ENCODE results near the gene FBXL7.

FBXL7 gene

DNA sequence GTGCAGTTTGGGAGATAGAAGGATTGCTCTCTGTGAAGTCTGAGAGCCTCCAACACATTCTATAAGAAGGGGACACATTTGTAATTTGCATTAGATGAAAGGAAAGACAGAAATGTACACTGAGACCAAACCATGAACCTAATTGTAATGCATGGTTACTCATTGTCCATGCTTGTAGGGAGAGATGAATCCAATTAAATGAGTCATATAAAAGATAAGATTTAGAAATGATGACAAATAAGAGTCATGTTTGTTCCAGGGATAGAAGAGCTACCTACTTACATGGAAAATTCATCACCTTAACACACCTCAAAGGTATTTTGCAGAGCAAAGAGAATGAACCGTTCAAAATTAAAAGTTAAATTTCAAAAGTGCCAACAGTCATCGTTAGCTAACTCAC lies 85.1 kb downstream of the FBXL7 start:
- no peak for DNase-seq

DNA sequence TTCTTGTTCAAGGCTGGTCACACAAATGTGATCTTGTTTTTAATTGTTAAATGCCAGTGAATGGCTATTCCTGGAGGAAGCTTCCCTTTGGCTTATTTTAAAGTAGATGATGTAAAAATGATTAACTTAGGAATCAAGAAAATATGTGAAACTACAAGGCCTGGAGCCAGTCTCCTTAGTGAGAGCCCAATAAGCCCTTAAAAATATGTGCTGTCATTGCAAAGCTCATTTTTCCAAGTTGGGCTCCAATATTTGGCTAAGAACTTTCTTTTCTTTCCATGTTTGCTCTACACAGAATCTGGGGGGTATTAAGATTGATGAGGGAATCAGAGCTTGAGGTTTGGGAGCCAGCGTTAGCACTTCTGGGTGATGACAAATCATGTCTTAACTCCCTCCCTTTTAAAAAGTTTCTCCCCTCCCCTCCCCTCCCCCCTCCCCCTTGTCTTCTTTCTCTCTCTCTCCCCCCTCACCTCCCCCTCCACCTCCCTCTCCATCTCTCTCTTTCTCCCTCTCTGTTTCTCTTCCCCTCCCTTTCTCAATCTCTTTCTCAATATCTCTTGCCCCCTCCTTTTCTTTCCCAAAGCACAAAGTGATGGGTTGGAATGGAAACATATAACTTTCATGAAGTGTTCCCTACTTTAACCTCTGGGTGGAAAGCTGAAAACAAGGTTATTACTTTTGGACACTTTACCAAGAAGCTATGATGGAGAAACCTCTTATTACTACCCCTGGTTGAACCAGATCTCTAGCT lies 86.0 kb downstream of the FBXL7 start:
- no peak for DNase-seq

DNA sequence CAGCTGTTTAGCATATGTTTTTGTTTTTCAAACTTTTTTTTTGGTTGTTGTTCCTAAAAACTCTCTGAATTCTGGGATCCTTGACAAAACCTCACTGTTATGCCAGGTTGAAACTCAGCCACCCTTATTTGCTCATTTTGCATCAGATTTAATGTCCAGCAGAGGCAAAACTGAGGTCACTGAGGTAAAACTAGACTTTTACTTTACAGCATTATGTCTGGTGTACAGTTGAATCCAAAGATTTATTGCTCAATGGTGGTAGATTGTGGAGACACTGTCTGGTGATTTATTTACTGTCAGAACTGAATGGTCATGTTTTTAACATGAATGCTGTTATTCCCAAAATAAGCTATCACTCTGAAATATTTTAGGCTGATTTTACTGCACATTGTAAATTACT lies 87.9 kb downstream of the FBXL7 start:
- DNase-seq = no peak

DNA sequence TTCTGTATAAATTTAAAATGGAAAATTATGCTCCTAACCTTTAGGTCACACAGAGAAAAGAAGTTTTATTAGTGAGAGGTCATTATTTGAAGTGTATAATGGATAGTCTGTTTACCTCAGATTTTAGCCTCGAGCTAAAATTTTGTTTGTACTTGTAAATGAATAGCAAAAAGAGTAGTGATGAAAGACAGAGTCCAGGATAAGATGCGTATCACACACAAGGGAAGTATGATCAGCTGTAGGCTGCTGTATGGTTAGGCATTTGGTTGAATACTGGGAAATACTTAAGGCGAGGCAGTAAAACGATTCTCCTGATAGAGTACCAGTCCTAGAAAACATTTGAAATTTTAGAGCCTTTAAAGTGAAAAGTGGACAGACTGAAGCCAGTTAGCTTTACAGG lies 92.7 kb downstream of the FBXL7 start:
- no peak for DNase-seq

DNA sequence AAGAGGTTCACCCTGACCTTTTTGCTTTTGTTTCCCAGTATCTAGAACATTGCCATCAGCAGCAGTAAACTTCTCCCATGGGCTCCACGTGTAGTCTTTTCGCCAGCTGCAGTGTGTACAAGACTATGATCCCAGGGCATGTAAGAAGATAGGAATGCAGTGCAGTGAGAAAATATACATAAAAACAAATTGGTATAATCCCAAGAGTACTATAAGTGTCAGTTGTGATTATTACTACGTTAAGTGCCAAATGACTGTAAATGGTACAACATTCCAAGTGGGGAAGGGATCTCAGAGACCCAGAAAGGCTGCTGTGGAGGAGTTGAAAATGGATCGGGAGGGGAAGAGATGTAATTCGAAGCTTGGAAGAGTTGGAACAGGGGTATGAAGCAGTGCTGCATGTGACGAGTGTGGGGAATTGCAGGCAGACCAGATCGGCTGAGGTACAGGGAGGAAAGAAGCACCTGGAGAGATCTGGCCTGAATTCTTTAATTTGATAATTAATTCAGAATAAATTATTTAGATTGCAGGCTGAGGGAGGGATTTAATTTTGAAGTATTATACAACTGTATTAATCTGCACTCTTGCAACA lies 95.1 kb downstream of the FBXL7 start:
- no peak for DNase-seq

DNA sequence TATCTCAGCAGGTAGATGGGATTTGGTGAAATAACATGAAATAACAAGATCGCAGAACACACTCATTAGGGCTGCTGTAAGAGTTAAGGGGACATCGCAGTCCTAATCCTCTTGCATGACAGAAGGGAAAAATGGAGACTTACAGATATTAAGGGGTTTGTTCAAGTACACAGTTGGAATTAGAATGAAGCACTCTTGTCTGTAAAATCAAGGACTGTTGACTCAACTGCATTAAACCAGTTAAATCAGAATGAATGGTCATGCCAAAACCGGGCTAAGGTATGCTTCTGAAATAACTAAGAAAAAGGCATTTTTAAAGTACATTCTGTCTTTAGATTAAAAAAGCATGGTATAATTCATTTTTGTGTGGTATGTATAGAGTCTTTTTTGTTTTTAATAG lies 95.9 kb downstream of the FBXL7 start:
- no peak for DNase-seq

DNA sequence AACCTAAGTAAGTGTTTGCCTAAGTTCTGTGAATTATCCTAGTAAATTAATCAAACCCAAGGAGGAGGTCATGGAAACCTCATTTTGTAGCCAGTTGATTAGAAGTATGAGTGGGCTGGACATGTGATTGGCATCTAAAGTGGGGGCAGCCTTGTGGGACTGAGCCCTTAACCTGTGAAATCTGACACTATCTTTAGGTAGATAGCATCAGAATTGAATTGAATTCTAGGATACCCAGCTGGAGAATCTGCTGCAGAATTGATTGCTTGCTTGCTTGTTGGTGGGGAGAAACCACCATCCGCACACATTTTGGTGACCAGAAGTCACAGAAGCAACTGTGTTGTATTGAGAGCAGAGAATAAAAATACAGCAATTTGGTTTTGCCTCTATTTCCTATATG lies 97.0 kb downstream of the FBXL7 start:
- DNase-seq = no peak

DNA sequence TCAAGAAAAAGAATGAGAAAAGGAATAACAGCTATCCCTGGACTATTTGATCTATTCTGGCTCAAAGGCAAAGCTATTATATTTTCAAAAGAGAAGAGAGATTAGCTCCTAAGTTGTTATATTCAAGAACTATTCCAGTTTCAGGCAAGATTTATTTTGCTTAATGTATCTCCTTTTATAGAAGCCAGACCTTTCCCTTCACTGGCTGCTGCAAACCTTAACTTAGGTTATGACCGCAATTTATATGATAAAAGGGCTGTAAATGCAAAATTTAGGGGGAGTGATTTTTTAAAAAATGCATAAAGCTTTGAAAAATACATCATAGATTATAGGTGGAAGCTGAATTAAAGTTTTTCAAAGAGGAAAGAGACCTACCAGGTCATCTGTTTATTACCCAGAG lies 97.8 kb downstream of the FBXL7 start:
- no peak for DNase-seq

DNA sequence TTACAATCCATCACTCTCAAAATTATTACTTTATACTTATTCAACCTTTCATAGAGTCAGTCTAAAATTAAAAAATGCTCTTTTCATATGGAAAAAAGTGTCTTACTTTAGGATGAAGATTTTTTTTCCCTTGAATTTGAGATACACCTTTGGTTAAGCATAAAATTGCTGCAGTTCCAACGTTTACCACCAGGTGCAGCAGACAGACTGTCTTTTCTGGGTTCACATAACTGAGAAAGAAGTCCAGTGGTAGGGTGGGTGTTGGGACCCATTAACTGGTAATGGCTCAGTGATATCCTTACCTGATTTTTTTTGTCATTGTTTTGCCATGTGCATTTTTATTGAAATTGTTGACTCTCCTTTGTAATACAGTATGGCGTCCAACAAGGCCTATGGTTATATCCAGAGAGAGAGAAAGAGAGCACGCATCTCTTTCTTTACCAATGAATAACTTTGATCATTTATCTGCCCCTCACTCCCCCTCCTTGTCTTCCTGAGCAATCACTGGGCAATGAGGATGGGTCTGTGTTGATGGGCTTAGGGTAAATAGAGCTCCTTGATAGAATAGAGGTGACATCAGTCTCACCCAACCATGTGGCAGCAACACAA lies 98.4 kb downstream of the FBXL7 start:
- DNase-seq = peak; percentile 21

DNA sequence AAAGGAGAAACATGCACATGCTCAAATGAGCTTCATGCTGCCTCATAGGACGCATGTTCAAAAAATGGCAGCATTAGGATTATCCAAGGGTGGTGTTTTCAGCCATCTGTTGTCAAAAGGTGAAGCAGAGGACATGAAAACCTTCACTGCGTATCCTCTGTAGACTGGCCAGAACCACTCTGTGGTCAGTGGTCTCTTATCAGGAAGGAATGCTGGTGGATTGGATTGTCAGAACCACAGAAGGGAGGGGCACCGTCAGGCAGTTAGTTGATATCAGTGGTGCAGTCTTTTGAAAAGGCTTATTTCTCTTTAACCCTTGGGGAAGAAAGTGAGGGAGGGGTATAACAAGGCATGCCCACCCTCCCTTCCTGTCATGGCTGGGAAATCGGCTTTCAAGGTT lies 100.1 kb downstream of the FBXL7 start:
- no peak for DNase-seq

DNA sequence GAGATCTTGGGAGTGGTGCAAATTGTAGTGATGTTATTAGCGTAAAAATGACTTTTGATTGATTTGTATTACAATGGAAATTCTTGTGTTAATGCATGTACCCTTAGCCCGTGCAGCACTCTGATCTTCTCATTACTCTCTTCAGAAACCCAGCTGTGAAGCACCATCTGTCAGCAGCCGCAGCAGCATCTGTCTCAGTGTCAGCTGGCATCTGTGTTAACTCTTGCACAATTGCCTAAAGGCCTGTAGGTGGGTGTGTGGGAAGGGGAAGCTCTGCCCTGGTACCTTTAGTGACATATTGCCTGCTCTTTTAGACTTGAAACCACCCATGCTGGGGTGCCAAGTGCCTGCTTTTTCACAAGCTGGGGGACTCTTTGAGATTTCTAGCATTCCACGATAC lies 101.3 kb downstream of the FBXL7 start:
- no peak for DNase-seq

DNA sequence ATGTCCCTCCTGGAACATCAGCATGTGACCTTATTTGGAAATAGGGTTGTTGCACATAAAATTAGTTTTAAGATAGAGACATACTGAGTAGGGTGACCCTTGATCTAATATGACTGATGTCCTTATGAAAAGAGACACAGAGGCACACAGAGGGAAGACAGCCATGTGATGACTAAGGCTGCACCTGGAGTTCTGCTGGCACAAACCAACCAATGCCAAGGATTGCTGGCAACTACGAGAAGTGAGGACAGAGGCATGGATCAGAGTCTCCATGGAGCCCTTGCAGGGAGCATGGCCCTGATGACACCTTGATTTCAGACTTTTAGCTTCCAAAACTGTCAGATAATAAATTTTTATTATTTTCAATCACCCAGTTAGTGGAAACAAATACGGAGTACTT lies 101.9 kb downstream of the FBXL7 start:
- no peak for DNase-seq

DNA sequence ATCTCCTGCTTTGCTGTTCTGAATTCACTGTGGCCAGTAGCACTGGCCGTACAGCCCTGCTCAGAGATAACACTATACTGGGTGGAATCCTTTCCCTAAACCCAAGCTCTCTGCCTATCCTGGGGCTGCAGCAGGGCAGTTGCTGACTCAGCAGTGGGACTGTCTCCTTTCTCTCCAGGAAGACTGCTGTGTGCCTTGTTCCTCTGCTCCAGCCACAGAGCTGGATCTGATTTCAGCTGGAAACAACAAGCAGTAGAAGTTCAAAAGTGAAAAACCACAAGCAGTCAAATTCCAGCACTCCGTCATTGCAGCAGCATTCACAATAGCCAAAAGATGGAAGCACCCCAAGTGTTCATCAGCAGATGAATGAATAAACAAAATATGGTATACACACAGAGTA lies 105.0 kb downstream of the FBXL7 start:
- no peak for DNase-seq

DNA sequence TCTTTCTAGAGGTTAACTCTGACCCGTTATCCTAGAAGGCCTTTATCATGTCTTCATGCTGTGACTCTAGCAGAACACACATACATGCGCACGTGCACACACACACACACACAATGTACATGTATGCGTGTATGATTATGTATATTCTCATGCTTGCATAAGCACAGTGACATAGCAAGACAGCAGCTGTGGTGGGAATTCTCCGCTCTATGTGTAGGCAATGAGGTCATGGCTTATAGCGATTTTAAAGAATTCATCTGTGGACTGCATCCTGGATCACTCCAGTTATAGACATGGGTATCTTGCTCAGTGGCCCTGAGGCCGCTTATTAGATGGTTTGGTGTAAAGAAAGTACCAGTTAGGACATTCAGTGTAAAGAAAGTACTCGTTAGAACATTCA lies 106.2 kb downstream of the FBXL7 start:
- no peak for DNase-seq

DNA sequence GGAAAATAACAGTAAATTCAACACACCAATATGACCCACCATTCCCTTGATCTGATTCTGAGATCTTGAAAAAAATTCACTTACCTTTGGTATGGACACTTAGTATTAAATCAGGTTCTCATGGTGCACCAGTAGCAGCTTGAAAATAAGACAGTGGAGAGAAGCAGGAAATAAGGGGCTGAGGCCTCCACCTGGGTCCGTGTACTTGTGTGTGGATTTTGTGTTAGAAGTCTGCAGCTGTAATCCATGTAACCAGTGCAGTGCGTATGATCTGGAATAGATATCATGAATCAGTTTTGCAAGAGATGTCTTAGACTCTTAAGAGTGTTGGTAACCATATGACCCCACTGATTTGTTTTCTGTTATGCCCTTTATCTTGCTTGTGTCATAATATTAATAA lies 107.1 kb downstream of the FBXL7 start:
- no peak for DNase-seq

DNA sequence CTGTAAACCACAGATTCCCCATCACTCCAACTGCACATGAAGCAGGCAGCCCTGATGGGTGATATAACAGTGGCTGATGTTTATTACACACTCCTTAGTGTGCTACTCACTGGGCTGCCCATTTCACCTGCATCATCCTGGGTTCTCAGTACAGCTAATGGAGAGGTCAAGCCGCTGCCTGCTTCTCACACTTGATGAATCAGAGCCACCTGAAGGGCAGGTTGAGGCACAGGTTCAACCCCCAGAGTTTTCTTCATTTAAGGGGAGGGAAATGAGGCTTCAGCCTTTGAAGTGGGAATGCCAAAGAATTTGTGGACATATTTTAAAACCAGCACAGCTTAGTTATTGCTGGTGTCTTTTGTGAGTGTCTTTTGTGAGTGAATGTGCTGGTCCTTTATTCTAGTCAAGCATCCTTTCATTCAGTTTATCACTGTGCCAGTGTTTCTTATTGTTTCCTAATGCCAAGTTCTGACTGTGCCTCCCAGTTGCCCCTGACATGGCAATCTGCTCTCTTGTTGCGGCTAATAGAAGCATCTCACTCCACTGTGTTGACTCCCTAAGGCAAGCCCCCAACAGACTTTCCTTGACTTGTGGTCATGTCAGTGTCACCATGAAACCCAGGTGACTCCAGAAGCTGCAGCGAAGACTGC lies 109.2 kb downstream of the FBXL7 start:
- DNase-seq = no peak

DNA sequence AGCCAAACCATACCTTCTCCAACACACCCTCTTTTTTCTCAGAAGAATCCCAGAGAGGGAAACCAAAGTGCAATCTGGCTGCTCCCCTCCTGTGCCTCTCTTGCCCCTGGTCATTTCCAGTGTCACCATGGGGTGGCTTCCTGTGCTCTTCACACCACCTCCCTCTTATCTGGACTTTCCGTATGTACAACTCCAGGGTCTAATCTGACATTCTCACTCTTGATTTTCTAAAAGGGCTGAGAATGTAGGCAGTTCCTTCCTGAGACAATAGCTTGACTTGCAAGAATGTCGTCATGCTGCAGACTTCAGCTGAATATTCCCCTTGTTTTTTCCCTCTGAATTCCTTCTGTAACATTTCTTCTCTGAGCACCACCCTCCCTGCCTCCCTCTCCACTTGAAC lies 110.2 kb downstream of the FBXL7 start:
- no peak for DNase-seq

DNA sequence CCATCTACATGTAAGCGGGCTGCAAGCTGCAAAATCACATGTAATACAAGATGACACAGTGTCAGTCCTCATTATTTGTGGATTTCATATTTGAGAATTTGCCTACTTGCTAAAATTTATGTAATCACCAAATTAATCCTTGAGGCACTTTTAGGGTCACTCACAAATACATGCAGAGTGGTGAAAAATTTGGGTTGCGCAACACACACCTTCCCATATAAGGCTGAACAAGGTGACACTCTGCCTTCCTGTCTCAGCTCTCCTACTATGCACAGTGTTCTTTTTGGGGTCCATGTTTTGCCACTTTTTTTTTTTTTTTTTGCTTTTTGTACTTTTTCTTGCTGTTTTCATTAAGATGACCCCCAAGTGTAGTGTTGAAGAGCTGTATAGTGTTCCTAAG lies 111.0 kb downstream of the FBXL7 start:
- no peak for DNase-seq

DNA sequence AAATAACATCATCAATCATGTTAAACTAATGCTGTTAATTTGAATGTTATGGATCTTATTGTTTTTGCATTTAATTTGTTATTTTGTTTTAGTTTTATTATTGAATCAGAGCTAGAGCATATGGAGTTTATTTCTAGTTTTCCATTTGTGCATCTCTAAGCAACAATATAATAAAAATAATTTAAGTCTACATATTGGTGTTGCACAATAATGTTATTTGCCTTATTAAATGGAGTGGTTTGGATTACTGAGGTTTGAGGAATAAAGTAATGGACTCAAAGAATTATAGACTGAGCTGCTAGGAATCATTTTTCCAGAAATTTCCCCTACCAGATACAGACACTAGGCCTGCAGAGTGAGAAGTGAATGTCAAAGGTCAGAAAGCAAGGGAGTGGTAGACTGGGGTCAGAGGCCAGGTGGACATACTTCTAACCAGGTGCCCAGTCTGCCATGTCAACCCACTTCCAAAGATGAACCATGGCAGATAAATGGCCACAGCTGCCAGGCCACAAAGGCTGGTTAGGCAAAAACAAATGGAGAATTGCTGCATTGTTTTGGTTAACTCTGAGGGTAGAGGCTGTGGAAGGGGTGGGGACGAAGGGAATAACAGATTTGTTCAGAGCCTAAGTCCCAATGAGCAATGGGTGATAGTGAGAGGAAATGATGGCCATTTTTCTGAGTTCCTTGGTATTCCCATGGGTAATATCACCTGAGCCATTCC lies 113.1 kb downstream of the FBXL7 start:
- DNase-seq = no peak

DNA sequence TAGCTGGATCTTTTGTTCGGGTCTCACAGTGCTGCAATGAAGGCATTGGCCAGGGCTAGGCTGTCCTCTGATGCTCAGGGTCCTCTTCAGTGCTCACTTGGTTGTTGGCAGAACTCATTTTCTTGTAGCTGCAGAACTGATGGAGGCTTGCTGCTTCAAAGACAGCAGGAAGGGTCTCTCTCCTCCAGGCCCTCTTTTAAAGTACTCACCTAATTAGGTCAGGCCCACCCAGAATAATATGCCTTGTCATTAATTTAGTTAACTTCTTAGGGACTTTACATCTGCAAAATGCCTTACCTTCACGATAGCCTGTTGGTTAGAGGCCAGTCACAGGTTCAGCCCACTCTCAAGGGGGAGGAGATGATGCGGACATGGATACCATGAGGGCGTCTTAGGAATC lies 114.7 kb downstream of the FBXL7 start:
- no peak for DNase-seq

DNA sequence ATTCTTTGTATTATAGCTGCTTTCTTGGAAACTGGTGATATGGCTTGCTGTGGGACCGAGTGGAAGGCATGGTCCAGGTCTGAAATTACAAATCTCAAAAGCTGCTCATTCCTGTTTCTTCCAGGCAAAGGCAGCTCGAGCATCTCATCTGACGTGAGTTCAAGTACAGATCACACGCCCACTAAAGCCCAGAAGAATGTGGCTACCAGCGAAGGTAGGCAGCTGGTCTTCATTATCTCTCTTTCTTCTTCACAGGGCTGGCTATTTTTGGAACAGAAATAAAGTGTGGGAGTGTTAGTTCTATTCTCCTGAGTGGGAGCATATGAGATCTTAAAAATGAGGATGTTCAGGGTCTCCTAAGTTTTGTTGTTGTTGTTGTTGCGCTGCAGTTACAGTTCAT lies 115.9 kb downstream of the FBXL7 start:
- DNase-seq = no peak

DNA sequence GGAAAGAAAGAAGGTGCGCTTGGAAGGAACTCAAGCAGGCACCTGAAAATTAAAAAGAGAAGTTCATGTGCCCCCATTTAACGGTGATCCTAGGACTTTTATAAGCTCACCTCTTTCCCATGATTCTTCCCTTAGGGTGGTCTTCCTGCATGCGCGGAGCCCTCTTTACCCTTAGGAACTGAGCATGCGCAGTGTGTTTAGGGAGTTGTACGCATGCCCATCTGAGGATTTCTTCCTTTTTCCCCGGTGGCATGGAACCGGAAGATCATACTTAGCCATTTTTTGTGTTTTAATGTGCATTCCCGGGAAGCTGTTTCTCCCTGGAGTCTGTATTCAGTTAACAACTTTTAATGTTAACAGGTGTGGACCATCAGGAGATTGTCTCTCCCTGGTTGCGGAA lies 119.0 kb downstream of the FBXL7 start:
- no peak for DNase-seq

DNA sequence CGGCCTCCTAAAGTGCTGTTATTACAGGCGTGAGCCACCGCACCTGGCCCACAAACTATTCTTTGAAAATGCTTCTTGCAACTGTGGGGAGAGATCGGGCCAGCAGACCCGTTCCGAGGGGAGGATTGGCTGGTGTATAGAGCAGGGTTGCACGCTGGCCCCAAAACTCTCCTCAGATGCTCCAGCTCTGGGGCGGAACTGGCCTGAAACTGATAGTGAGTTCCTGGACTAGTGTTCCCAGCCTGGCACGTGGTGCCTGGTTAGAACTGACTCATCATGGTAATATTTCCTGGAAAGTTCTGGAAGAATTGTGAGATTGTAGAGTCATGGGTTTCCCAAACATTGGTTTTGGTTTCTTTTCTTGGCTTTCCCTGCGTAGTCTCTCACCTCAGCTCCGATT lies 120.5 kb downstream of the FBXL7 start:
- peak; percentile 79 for DNase-seq

DNA sequence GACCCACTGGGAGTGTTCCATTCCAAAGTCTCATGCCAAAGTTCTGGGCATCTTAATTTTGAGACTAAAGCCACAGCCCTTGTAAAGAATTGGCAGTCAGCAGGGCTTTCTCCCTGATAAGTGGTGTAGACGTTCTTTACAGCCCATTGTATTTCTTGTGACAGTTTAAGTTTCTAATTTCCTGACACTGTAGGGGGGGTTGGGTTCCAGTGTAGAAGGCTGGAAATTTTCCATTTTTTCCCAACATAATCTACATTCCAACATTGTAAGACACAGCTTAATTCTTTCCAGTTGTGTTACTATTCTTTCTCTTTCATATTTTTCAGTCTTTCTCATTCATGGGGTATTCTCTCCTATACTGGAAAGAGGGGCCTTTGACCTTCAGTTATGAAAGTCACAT lies 121.1 kb downstream of the FBXL7 start:
- DNase-seq = peak; percentile 63
